LNCaP clone FGC (cell line): ENCODE results near the gene TYMP.

Experiments used
- DNase-seq: peaks from one replicate; pipeline ENCODE4 v3.0.0-alpha.2; 2011; ENCODE audit warnings: low read depth
- H3K4me3 ChIP-seq: 2 replicates; pipeline ENCODE4 v1.5.1; 2011; ENCODE audit warnings: mild to moderate bottlenecking, low read depth, low read length, control low read depth
- TF ChIP-seq, protein P1 (sequence below): IDR thresholded peaks from 2 replicates; pipeline ENCODE4 v1.5.1; 2012; ENCODE audit warnings: mild to moderate bottlenecking; ENCODE audit not compliant: control insufficient read depth, insufficient read depth; ENCODE audit errors: extremely low read depth

Gene TYMP

GRCh38 chr22:50550395-50550794, 20.6 kb upstream of the TYMP start:
- no peak overlapping the region for H3K4me3 ChIP-seq
- DNase-seq = no peak
- TF ChIP-seq, protein P1, sequence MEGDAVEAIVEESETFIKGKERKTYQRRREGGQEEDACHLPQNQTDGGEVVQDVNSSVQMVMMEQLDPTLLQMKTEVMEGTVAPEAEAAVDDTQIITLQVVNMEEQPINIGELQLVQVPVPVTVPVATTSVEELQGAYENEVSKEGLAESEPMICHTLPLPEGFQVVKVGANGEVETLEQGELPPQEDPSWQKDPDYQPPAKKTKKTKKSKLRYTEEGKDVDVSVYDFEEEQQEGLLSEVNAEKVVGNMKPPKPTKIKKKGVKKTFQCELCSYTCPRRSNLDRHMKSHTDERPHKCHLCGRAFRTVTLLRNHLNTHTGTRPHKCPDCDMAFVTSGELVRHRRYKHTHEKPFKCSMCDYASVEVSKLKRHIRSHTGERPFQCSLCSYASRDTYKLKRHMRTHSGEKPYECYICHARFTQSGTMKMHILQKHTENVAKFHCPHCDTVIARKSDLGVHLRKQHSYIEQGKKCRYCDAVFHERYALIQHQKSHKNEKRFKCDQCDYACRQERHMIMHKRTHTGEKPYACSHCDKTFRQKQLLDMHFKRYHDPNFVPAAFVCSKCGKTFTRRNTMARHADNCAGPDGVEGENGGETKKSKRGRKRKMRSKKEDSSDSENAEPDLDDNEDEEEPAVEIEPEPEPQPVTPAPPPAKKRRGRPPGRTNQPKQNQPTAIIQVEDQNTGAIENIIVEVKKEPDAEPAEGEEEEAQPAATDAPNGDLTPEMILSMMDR = no peak

DNA sequence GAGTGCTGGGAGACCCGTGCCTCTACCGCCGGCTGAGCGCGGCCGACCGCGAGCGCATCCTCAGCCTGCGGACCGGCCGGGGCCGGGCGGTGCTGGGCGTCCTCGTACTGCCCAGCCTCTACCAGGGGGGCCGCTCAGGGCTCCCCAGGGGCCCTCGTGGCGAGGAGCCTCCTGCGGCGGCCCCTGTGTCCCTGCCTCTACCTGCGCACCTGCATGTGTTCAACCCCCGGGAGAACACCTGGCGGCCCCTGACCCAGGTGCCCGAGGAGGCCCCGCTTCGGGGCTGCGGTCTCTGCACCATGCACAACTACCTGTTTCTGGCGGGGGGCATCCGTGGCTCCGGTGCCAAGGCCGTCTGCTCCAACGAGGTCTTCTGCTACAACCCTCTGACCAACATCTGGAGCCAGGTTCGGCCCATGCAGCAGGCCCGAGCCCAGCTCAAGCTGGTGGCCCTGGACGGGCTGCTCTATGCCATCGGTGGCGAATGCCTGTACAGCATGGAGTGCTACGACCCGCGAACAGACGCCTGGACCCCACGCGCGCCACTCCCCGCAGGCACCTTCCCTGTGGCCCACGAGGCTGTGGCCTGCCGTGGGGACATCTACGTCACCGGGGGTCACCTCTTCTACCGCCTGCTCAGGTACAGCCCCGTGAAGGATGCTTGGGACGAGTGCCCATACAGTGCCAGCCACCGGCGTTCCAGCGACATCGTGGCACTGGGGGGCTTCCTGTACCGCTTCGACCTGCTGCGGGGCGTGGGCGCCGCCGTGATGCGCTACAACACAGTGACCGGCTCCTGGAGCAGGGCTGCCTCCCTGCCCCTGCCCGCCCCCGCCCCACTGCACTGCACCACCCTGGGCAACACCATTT, 19.3 kb upstream of the TYMP start:
- TF ChIP-seq, protein P1 = no peak
- DNase-seq = no peak
- no peak overlapping the region for H3K4me3 ChIP-seq

DNA sequence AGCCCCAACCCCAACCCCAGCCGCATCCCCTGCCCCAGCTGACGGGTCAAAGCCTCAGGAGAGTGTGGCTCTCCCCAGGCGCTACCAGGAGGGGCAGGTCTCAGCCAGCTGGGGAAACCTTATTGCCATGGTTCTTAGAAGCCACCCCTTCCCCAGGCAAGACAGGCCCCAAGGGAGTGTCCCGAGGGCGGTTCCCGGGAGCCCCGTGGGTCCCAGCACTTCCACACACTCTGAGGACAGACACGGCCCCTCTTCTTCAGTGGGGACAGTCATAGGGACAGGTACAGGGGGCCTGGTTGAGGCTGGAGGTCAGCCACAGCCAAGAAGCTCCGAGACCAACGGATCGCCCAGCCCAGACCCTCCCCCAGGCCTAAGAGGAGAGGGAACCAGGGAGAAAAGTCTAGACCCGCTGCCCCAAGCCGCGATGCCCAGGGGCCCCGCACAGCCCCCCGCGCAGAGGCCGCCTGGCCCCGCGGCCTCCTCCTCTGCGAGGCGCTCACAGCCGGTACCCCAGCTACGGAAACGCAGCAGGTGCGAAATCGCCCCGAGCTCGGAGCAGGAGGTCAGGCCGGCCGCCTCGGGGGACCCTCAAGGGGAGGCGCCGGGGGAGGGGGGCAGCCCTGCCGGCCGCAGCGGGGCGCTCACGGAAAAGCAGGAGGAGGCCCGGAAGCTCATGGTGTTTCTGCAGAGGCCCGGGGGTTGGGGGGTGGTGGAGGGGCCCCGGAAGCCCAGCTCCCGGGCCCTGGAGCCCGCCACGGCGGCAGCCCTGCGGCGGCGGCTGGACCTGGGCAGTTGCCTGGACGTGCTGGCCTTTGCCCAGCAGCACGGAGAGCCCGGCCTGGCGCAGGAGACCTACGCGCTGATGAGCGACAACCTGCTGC, 18.5 kb upstream of the TYMP start:
- TF ChIP-seq, protein P1 = no peak
- no peak for DNase-seq
- no peak overlapping the region for H3K4me3 ChIP-seq

GRCh38 chr22:50547263-50547985, 17.6 kb upstream of the TYMP start:
- TF ChIP-seq, protein P1 = no peak
- DNase-seq = no peak
- H3K4me3 ChIP-seq = no peak overlapping the region

- no peak overlapping the region for H3K4me3 ChIP-seq
- DNase-seq = no peak
- TF ChIP-seq, protein P1 = no peak
Observed at GRCh38 chr22:50546326-50547262, 16.8 kb upstream of the TYMP start.
